ENCODE measurements around the gene PRSS57. TPM values are rescaled to one million over a fixed set of nuclear protein-coding genes. Genes with fewer than 3 reads are reported as not detected.

PRSS57 gene
- total RNA-seq, 1 donor from 2014 or later: not detected

- DNase-seq: no peak
Measured at GRCh38 chr19:638906-639252, 56.4 kb downstream of the PRSS57 start.

Other genes starting within 250 kb of the PRSS57 start
- 13.9 TPM for gene SHC2, start 234.4 kb downstream of the PRSS57 start, total RNA-seq
- 0.16 TPM for gene MADCAM1, start 199.0 kb downstream of the PRSS57 start, total RNA-seq
- 15.6 TPM for gene TPGS1, start 188.0 kb downstream of the PRSS57 start, total RNA-seq
- 46.2 TPM for gene CDC34, start 163.7 kb downstream of the PRSS57 start, total RNA-seq
- not detected for gene GZMM, start 151.4 kb downstream of the PRSS57 start, total RNA-seq
- gene BSG, start 122.9 kb downstream of the PRSS57 start, total RNA-seq: 77.4 TPM
- gene HCN2, start 105.6 kb downstream of the PRSS57 start, total RNA-seq: 8.0 TPM
- 12.5 TPM for gene POLRMT, start 61.9 kb downstream of the PRSS57 start, total RNA-seq
- 0.62 TPM for gene FGF22, start 55.6 kb downstream of the PRSS57 start, total RNA-seq
- gene RNF126, start 32.2 kb downstream of the PRSS57 start, total RNA-seq: 10.8 TPM
- gene FSTL3, start 19.1 kb downstream of the PRSS57 start, total RNA-seq: 3.3 TPM
- 95.9 TPM for gene PALM, start 13.5 kb upstream of the PRSS57 start, total RNA-seq
- gene MISP, start 55.7 kb upstream of the PRSS57 start, total RNA-seq: not detected
- gene PTBP1, start 102.0 kb upstream of the PRSS57 start, total RNA-seq: 33.5 TPM
- 99.5 TPM for gene PLPPR3, start 126.5 kb upstream of the PRSS57 start, total RNA-seq
- gene AZU1, start 132.4 kb upstream of the PRSS57 start, total RNA-seq: 0.31 TPM
- gene PRTN3, start 145.5 kb upstream of the PRSS57 start, total RNA-seq: not detected
- gene ELANE, start 156.9 kb upstream of the PRSS57 start, total RNA-seq: not detected
- 2.8 TPM for gene CFD, start 164.2 kb upstream of the PRSS57 start, total RNA-seq
- gene MED16, start 197.7 kb upstream of the PRSS57 start, total RNA-seq: 17.9 TPM
- gene RNU6-9, start 198.0 kb upstream of the PRSS57 start, total RNA-seq: not detected
- 31.4 TPM for gene R3HDM4, start 217.8 kb upstream of the PRSS57 start, total RNA-seq
- gene KISS1R, start 221.9 kb upstream of the PRSS57 start, total RNA-seq: not detected
- 8.0 TPM for gene ARID3A, start 230.6 kb upstream of the PRSS57 start, total RNA-seq